ENCODE results near the gene SSBP2.

- no peak for TF ChIP-seq CBX3 (IDR thresholded peaks at IDR 0.05; ENCODE audit: low read depth)
- no peak for TF ChIP-seq CTCF (IDR thresholded peaks at IDR 0.05 in 2 of 3, conservative IDR thresholded peaks at IDR 0.05 in 1 of 3; ENCODE audit: borderline replicate concordance in 1 of 3, insufficient read depth in 1 of 3, low read depth in 2 of 3, low read length in 2 of 3)
Measured at GRCh38 chr5:81629986-81630385, 120.9 kb downstream of the SSBP2 start.

All from HCT116 (cell line).